Osteoblast (primary cell): Measurements from ENCODE around the gene CA4. TPM values are rescaled to one million over a fixed set of nuclear protein-coding genes. Genes with fewer than 3 reads are reported as not detected.

ENCODE experiments used
- DNase-seq: peaks from one replicate; pipeline ENCODE4 v3.0.0; 2011; ENCODE audit warnings: low spot score, mixed read lengths; ENCODE audit not compliant: insufficient read length; ENCODE audit errors: missing footprints
- H2AFZ ChIP-seq: 2 replicates; pipeline ENCODE4 v1.6.0; 2011; ENCODE audit warnings: mild to moderate bottlenecking, low read length
- H3K27ac ChIP-seq: 2 replicates; pipeline ENCODE4 v1.5.1; 2011; ENCODE audit warnings: mild to moderate bottlenecking, low read depth, low read length, moderate library complexity
- H3K27me3 ChIP-seq: 2 replicates; pipeline ENCODE4 v1.6.0; 2012; ENCODE audit warnings: mild to moderate bottlenecking, control low read depth, inconsistent platforms, low read length, moderate library complexity; ENCODE audit not compliant: insufficient read depth
- H3K36me3 ChIP-seq: 2 replicates; pipeline ENCODE4 v1.5.1; 2011; ENCODE audit warnings: mild to moderate bottlenecking, low read length, control low read depth, moderate library complexity; ENCODE audit not compliant: insufficient read depth
- H3K4me1 ChIP-seq: 2 replicates; pipeline ENCODE4 v1.5.1; 2011; ENCODE audit warnings: mild to moderate bottlenecking, low read length, control low read depth, moderate library complexity; ENCODE audit not compliant: insufficient read depth
- H3K4me2 ChIP-seq: 2 replicates; pipeline ENCODE4 v1.6.0; 2011; ENCODE audit warnings: mild to moderate bottlenecking, low read length; ENCODE audit not compliant: insufficient read depth
- H3K4me3 ChIP-seq: fragments of 200-600 bp; sonication (generic); 3 replicates; pipeline ENCODE4 v1.5.1; 2012; ENCODE audit warnings: mild to moderate bottlenecking, low read length, inconsistent platforms; ENCODE audit not compliant: insufficient read depth
- H3K79me2 ChIP-seq: 2 replicates; pipeline ENCODE4 v1.6.0; 2012; ENCODE audit warnings: mild to moderate bottlenecking, low read length, control low read depth, inconsistent platforms; ENCODE audit not compliant: insufficient read depth
- H3K9me3 ChIP-seq: 2 replicates; pipeline ENCODE4 v1.5.1; 2011; ENCODE audit warnings: low read depth, low read length, control low read depth
- H4K20me1 ChIP-seq: 2 replicates; pipeline ENCODE4 v1.6.0; 2012; ENCODE audit warnings: mild to moderate bottlenecking, low read length, control low read depth; ENCODE audit not compliant: insufficient read depth
- total RNA-seq: library from RNA; depleted of rRNA; stranded (reverse); fragments of >200 nt; gene quantifications from 2 replicates; pipeline ENCODE4 v1.2.3, GENCODE V29; 2012
- TF ChIP-seq, protein P1 (sequence below): IDR thresholded peaks from 2 replicates; pipeline ENCODE4 v1.5.1; 2011; ENCODE audit warnings: mild to moderate bottlenecking, low read depth, low read length, moderate library complexity; ENCODE audit errors: extremely low read depth

Gene CA4
- total RNA-seq, 1 donor = not detected

DNA sequence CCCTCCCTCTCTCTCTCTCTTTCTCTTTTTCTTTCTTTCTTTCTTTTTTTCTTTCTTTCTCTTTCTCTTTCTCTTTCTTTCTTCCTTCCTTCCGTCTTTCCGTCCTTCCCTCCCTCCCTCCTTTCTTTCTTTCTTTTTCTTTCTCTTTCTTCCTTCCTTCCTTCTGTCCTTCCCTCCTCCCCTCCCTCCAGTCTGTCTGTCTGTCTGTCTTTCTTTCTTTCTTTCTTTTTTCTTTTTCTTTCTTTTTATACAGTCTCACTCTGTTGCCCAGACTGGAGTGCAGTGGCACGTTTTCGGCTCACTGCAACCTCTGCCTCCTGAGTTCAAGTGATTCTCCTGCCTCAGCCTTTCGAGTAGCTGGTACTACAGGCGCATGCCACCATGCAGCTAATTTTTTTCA, 14.4 kb downstream of the CA4 start:
- Histone ChIP-seq H3K27ac (no peak overlapping the region), H3K4me1 (peaks cover 5% of the 10 kb centered on the region), H3K27me3 (peaks cover 25% of the 10 kb centered on the region), H3K79me2 (no peaks in the 10 kb centered on the region), H3K9me3 (no peaks in the 10 kb centered on the region), H4K20me1 (no peaks in the 10 kb centered on the region), H3K4me2 (no peak overlapping the region), H3K36me3 (no peaks in the 10 kb centered on the region), H2AFZ (no peak overlapping the region), H3K4me3 (no peak overlapping the region)
- TF ChIP-seq, protein P1, sequence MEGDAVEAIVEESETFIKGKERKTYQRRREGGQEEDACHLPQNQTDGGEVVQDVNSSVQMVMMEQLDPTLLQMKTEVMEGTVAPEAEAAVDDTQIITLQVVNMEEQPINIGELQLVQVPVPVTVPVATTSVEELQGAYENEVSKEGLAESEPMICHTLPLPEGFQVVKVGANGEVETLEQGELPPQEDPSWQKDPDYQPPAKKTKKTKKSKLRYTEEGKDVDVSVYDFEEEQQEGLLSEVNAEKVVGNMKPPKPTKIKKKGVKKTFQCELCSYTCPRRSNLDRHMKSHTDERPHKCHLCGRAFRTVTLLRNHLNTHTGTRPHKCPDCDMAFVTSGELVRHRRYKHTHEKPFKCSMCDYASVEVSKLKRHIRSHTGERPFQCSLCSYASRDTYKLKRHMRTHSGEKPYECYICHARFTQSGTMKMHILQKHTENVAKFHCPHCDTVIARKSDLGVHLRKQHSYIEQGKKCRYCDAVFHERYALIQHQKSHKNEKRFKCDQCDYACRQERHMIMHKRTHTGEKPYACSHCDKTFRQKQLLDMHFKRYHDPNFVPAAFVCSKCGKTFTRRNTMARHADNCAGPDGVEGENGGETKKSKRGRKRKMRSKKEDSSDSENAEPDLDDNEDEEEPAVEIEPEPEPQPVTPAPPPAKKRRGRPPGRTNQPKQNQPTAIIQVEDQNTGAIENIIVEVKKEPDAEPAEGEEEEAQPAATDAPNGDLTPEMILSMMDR = no peak
- DNase-seq = no peak

- Histone ChIP-seq H3K27ac (no peak overlapping the region), H3K9me3 (no peaks in the 10 kb centered on the region), H2AFZ (no peak overlapping the region), H3K79me2 (no peaks in the 10 kb centered on the region), H3K4me3 (no peak overlapping the region), H3K4me1 (peaks cover 5% of the 10 kb centered on the region), H3K4me2 (no peak overlapping the region), H3K36me3 (no peaks in the 10 kb centered on the region), H3K27me3 (peaks cover 25% of the 10 kb centered on the region), H4K20me1 (no peaks in the 10 kb centered on the region)
- TF ChIP-seq, protein P1 = no peak
- peak; percentile 43 for DNase-seq
Observed at GRCh38 chr17:60164697-60165096, 14.9 kb downstream of the CA4 start.

DNA sequence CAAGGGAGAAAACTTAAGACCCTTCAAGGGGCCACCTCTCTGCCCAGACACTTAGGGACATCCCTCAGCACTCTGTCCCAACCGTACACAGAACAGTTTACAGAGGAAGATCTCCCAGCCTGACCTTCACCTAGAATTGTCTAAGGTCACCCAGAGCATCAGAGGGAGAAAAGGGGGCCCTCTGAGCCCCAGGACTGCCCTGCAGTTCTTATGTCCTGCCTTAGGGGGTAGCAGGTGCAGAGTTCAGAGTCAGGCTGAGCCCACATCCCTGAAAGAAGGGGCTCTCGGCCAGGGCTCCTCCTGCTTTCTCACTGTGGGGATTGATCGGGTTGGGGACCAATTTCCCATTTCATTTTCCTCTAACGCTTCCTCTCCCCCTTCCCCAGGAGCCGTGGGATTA, 15.4 kb downstream of the CA4 start:
- Histone ChIP-seq H2AFZ (no peak overlapping the region), H3K4me2 (no peak overlapping the region), H3K27me3 (peaks cover 22% of the 10 kb centered on the region), H3K36me3 (no peaks in the 10 kb centered on the region), H3K4me1 (peaks cover 10% of the 10 kb centered on the region), H3K79me2 (no peaks in the 10 kb centered on the region), H3K4me3 (no peak overlapping the region), H3K27ac (no peak overlapping the region), H4K20me1 (no peaks in the 10 kb centered on the region), H3K9me3 (no peaks in the 10 kb centered on the region)
- TF ChIP-seq, protein P1 = no peak
- DNase-seq = no peak

- no peaks in the 10 kb centered on the region for H3K9me3 ChIP-seq
- H3K4me1 ChIP-seq = peaks cover 10% of the 10 kb centered on the region
- no peak overlapping the region for H3K27ac ChIP-seq
- H2AFZ ChIP-seq = no peak overlapping the region
- no peaks in the 10 kb centered on the region for H4K20me1 ChIP-seq
- no peak overlapping the region for H3K4me3 ChIP-seq
- DNase-seq = no peak
- H3K27me3 ChIP-seq = peaks cover 20% of the 10 kb centered on the region
- H3K79me2 ChIP-seq = no peaks in the 10 kb centered on the region
- no peaks in the 10 kb centered on the region for H3K36me3 ChIP-seq
- H3K4me2 ChIP-seq = no peak overlapping the region
- TF ChIP-seq, protein P1 = no peak
Observed at GRCh38 chr17:60165971-60166370, 16.2 kb downstream of the CA4 start.
